ENCODE results near the gene ZNF76.

DNA sequence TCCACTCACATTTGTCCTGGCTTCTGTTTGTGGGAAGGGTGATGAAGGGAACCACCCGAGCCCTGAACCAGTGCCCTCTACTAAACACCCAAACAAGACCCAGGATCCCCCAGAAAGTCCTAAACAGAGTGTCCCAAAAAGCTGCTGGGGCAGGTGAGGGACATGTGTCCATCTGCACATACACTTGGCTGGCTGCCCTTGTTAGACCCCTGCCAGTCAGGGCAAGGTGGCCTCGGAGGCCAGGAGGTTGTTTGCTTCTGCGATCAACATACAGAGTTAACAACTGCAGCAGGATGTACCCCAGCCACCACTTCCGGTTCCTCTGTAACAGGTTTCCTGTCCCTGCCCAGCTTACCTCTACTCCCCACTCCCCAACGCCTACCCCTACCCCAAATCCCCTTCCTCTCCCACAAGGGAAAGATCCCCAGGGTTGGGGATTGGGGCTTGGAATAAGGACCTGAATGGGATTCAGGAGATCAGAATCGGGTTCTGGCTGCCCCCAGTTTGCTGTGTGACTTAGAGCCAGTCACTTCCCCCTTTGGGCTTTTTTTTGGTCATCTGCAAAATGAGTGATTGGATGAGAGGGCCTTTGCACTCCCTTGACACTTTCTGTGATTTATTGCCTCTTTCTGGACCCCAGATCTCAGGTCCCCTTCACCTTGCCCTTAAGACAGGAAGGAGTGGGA, 52.0 kb downstream of the ZNF76 start:
- TF ChIP-seq SUZ12 (IDR thresholded peaks at IDR 0.05; ENCODE audit: extremely low read depth, insufficient read depth, insufficient read length) (no peak), ZNF274 (IDR thresholded peaks at IDR 0.05; ENCODE audit: low read depth, low read length) (no peak), YY1 (IDR thresholded peaks at IDR 0.05; ENCODE audit: insufficient read depth, insufficient read length) (no peak)

All from NT2/D1 (cell line).